GM13976 (cell line): ENCODE data around the gene VWA3A.

Experiments
- DNase-seq: peaks from one replicate; pipeline ENCODE4 v3.0.0; 2012; ENCODE audit warnings: low spot score
- in situ Hi-C: fragments of 300-500 bp; cut with MboI; formaldehyde crosslinking; loops from one replicate; pipeline ENCODE4 v1.12.0; 2022; ENCODE audit warnings: low sequenced_read_pairs, mixed read lengths, inconsistent platforms; ENCODE audit not compliant: unreplicated experiment
- TF ChIP-seq, protein P1 (sequence below): IDR thresholded peaks from 2 replicates; pipeline ENCODE4 v1.5.1; 2012; ENCODE audit warnings: borderline replicate concordance, mild to moderate bottlenecking; ENCODE audit not compliant: insufficient read depth; ENCODE audit errors: extremely low read depth, missing control alignments, control extremely low read depth

The VWA3A gene

GRCh38 chr16:22055881-22056280 is 36.5 kb upstream of the VWA3A start:
- in situ Hi-C loops = no loop called here
- no peak for DNase-seq
- TF ChIP-seq, protein P1, sequence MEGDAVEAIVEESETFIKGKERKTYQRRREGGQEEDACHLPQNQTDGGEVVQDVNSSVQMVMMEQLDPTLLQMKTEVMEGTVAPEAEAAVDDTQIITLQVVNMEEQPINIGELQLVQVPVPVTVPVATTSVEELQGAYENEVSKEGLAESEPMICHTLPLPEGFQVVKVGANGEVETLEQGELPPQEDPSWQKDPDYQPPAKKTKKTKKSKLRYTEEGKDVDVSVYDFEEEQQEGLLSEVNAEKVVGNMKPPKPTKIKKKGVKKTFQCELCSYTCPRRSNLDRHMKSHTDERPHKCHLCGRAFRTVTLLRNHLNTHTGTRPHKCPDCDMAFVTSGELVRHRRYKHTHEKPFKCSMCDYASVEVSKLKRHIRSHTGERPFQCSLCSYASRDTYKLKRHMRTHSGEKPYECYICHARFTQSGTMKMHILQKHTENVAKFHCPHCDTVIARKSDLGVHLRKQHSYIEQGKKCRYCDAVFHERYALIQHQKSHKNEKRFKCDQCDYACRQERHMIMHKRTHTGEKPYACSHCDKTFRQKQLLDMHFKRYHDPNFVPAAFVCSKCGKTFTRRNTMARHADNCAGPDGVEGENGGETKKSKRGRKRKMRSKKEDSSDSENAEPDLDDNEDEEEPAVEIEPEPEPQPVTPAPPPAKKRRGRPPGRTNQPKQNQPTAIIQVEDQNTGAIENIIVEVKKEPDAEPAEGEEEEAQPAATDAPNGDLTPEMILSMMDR = no peak

- DNase-seq = no peak
- in situ Hi-C loops = no loop called here
- TF ChIP-seq, protein P1 = no peak
These were observed 28.4 kb upstream of the VWA3A start for GRCh38 chr16:22063888-22064467.

GRCh38 chr16:22065252-22065651 is 27.1 kb upstream of the VWA3A start:
- in situ Hi-C loops = no loop called here
- no peak for DNase-seq
- TF ChIP-seq, protein P1 = no peak

DNA sequence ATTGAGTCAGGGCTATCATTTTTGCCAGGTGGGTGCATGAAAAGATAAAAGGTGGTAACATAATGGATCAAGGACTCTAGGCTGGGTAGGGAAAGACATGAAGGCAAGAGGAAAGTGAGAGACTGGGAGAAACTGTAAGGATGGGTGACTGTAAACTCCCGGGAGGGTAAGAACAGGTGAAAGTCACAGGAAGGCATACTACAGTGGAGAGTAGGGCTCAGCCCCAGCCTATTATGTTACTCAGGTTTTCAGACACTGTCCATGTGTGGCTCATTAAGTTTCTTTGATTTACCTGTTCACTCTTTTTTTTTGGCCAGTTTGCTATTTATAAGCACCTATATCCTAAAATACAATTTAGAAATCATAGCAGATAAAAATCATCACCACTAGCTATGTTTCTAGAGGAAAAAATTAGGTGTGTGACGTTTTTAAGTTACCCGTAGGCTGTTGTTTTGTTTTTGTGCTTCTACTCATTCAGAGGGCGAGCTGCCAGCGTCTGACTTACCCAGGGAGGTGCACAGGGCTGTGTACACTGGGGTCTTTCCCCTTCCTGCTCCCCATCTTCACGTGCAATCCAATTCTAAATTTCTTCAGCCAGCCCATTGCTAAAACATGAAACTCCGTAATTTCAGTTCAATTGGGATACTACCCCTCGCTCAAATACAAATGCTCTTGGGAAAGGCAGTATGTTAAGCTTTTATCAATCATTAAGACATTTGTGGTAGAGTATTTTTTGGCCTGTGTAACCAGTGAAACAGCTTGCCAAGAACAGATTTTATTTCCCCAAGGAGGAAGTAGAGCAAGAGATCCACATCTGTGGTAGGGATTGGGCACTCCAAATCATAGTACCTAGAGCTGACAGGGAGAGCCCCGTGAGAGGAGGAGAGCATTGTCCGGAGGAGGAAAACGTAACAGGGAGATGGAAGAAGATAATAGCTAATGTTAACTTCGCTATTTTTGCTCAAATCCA is 21.7 kb upstream of the VWA3A start:
- no peak for DNase-seq
- TF ChIP-seq, protein P1 = no peak
- in situ Hi-C loops = loop anchor here (5.0 kb wide), 1 partner anchor 68 kb away; the partner anchor contains the start of gene PDZD9

DNA sequence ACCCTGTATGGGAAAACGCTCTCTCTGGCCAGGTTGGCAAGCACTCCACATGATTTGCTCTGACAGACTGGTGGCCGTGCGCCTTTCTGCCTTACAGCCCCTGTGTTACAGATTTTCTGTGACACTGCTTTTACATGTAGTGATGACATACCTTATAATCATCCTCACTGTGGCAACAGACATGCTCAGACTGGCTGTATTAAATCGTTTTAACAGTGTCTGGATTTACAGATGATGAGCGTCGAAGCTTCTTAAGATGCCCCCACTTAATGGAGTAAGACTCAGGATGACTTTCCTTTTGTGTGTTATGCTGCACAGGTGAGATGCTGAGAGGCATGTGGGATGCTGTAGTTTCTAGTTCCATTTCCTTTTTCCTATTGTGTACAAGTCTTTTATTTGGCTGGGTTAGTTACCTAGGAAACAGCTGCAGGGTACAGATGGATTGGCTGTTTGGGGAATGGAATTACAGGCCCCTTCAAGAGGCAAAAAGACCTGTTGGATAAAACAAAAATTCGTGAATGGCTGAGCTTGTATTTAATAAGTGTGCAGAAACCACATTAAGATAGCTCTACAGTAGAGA is 20.9 kb upstream of the VWA3A start:
- TF ChIP-seq, protein P1 = no peak
- no peak for DNase-seq
- in situ Hi-C loops = loop anchor here (5.0 kb wide), 1 partner anchor 69 kb away; the partner anchor contains the start of gene PDZD9

DNA sequence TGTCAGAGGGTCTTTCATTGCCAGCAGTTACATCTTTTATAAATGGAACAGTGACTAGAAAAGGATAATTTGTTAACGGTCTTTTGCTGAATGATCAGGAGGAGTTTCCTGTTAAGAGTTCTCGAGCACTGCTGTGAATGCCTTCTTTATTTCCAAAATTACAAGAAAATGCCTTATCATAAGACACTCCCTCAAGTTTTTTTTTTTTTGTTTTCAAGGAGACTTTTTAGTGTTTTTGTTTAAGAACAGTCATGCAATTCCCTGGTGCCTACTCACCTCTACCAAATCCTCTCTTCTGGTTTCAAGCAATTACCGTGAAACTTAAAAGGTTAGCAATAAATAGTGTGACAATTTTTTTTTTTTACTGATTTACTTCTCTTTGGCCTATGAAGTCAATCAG is 19.0 kb upstream of the VWA3A start:
- DNase-seq = no peak
- in situ Hi-C loops = loop anchor here (5.0 kb wide), 1 partner anchor 71 kb away; the partner anchor contains the start of gene PDZD9
- TF ChIP-seq, protein P1 = no peak
